HepG2 (cell line): ENCODE data around the gene MARCO. TPM values are rescaled to one million over a fixed set of nuclear protein-coding genes. Genes with fewer than 3 reads are reported as not detected.

Source experiments
- ATAC-seq: fragments of 200-7000 bp; cut with Tn5 transposase; 3 replicates; pipeline ENCODE4 v1.9.1; 2020; ENCODE audit warnings: mild to moderate bottlenecking, moderate library complexity
- BruUV-seq: library from RNA; stranded (reverse); fragments of 400-500 nt; replicated peaks from 2 replicates; lab custom pipeline; 2021; lab: Mats Ljungman, UMichigan
- CTCF ChIA-PET: fragments of 300-600 bp; formaldehyde crosslinking; extraction: SDS; loops from one replicate; lab custom pipeline; 2021; ENCODE audit warnings: low total read pairs, inconsistent platforms, low intra/inter-chr PET ratio; lab: Yijun Ruan, JAX
- POLR2A ChIA-PET: fragments of 350-600 bp; sonication (Branson Sonifier 250); formaldehyde crosslinking; loops from one replicate; lab custom pipeline; 2020; ENCODE audit warnings: antibody characterized with exemption, inconsistent platforms; lab: Yijun Ruan, JAX
- DNase-seq: peaks from one replicate; pipeline ENCODE4 v3.0.0-alpha.2; 2015; ENCODE audit warnings: low spot score
- FAIRE-seq: peaks from 3 replicates; lab custom pipeline; 2011; peaks lifted over from hg19 to GRCh38; lab: Jason Lieb, UNC
- H2AFZ ChIP-seq: one replicate; pipeline ENCODE4 v1.6.1; 2011; ENCODE audit warnings: low read length, inconsistent platforms
- H3K27ac ChIP-seq: fragments of 300-600 bp; 3 replicates; pipeline ENCODE4 v1.8.0; 2011; ENCODE audit warnings: mixed run types, mild to moderate bottlenecking, mixed read lengths, low read length, inconsistent platforms; ENCODE audit not compliant: insufficient read depth; ENCODE audit errors: extremely low read length
- H3K27me3 ChIP-seq, 2 experiments: fragments of 200-600 bp in 1 of 2; 2 replicates in 1 of 2; 3 replicates in 1 of 2; pipeline versions ENCODE4 v1.6.0 to v1.8.0; 2011; ENCODE audit warnings: low read length in 2 of 2, mild to moderate bottlenecking in 2 of 2, moderate library complexity in 2 of 2, inconsistent platforms in 1 of 2; ENCODE audit not compliant: insufficient read depth in 2 of 2, control insufficient read depth in 1 of 2
- H3K36me3 ChIP-seq, 2 experiments: fragments of 200-600 bp in 1 of 2; replicated peaks in 1 of 2; 2 replicates in 1 of 2; 3 replicates in 1 of 2; pipeline versions ENCODE4 v1.5.1 to v1.8.0; 2011; ENCODE audit warnings: low read length in 2 of 2, inconsistent platforms in 1 of 2; ENCODE audit not compliant: insufficient read depth in 2 of 2, control insufficient read depth in 1 of 2
- H3K4me1 ChIP-seq: 2 replicates; pipeline ENCODE4 v1.5.1; 2012; ENCODE audit warnings: low read length, inconsistent platforms; ENCODE audit not compliant: insufficient read depth
- H3K4me2 ChIP-seq: 2 replicates; pipeline ENCODE4 v1.6.0; 2011; ENCODE audit warnings: low read depth, low read length, inconsistent platforms
- H3K4me3 ChIP-seq, 3 experiments: fragments of 200-600 bp in 1 of 3; sonication (generic), shearing (Covaris generic) in 1 of 3; replicated peaks in 1 of 3; 2 replicates each; pipeline ENCODE4 v1.5.1; 2011 to 2016; ENCODE audit warnings: low read length in 3 of 3, inconsistent platforms in 2 of 3, low read depth in 2 of 3, mild to moderate bottlenecking in 2 of 3, control low read depth in 1 of 3, mixed read lengths in 1 of 3; ENCODE audit not compliant: insufficient read depth in 1 of 3
- H3K79me2 ChIP-seq: one replicate; pipeline ENCODE4 v1.6.1; 2011; ENCODE audit warnings: low read length, inconsistent platforms; ENCODE audit not compliant: insufficient read depth
- H3K9ac ChIP-seq: 2 replicates; pipeline ENCODE4 v1.6.0; 2011; ENCODE audit warnings: mild to moderate bottlenecking, low read depth, low read length, inconsistent platforms; ENCODE audit not compliant: insufficient read depth
- H3K9me3 ChIP-seq: 2 replicates; pipeline ENCODE4 v1.5.1; 2012; ENCODE audit warnings: mild to moderate bottlenecking, low read length
- H4K20me1 ChIP-seq: 2 replicates; pipeline ENCODE4 v1.6.0; 2011; ENCODE audit warnings: inconsistent platforms, mild to moderate bottlenecking, low read length, moderate library complexity; ENCODE audit not compliant: insufficient read depth
- EHMT2 ChIP-seq: fragments of 200-600 bp; sonication (generic); IDR thresholded peaks from 2 replicates; pipeline ENCODE4 v1.7.0; 2017; ENCODE audit warnings: antibody characterized with exemption, low read depth, low read length, borderline replicate concordance
- ELF3 ChIP-seq: IDR thresholded peaks from 2 replicates; pipeline ENCODE4 v1.6.1; 2016; ENCODE audit warnings: missing genetic modification reagents, missing compliant biosample characterization
- HDAC1 ChIP-seq: sonication (generic); formaldehyde crosslinking; IDR thresholded peaks from 2 replicates; pipeline ENCODE4 v1.5.1; 2020; ENCODE audit warnings: mild to moderate bottlenecking, missing genetic modification reagents
- KMT2A ChIP-seq: sonication (generic); formaldehyde crosslinking; IDR thresholded peaks from 2 replicates; pipeline ENCODE4 v1.4.0; 2020; ENCODE audit warnings: missing genetic modification reagents
- MAFF ChIP-seq: IDR thresholded peaks from 2 replicates; pipeline ENCODE4 v1.6.1; 2011; ENCODE audit warnings: low read depth, low read length, improper control_type of control experiment
- MTF1 ChIP-seq: sonication (generic); formaldehyde crosslinking; IDR thresholded peaks from 2 replicates; pipeline ENCODE4 v1.5.0; 2020; ENCODE audit warnings: missing genetic modification reagents
- SCMH1 ChIP-seq: sonication (generic); formaldehyde crosslinking; IDR thresholded peaks from 2 replicates; pipeline ENCODE4 v1.9.0; 2021; ENCODE audit warnings: missing genetic modification reagents, mild to moderate bottlenecking, borderline replicate concordance
- SP140L ChIP-seq: sonication (generic); formaldehyde crosslinking; IDR thresholded peaks from 2 replicates; pipeline ENCODE4 v1.4.0; 2020; ENCODE audit warnings: missing genetic modification reagents, borderline replicate concordance
- SSRP1 ChIP-seq: IDR thresholded peaks from 2 replicates; pipeline ENCODE4 v1.6.1; 2016; ENCODE audit warnings: control low read depth
- ZNF501 ChIP-seq: sonication (generic); formaldehyde crosslinking; IDR thresholded peaks from 2 replicates; pipeline ENCODE4 v1.5.1; 2020; ENCODE audit warnings: mild to moderate bottlenecking, moderate library complexity, missing genetic modification reagents
- ZNF615 ChIP-seq: sonication (generic); formaldehyde crosslinking; IDR thresholded peaks from 2 replicates; pipeline ENCODE4 v1.5.0; 2020; ENCODE audit warnings: mild to moderate bottlenecking, missing genetic modification reagents, borderline replicate concordance
- ZNF792 ChIP-seq: IDR thresholded peaks from 2 replicates; pipeline ENCODE4 v1.6.1; 2016
- WGBS: methylation state at CpG from one replicate; pipeline ENCODE4 v1.1.6; 2017; ENCODE audit warnings: low lambda C conversion rate; 5-methylcytosine and 5-hydroxymethylcytosine counted together
- in situ Hi-C: cut with HindIII; loops from 2 replicates; pipeline ENCODE4 v1.10.0; 2017; ENCODE audit warnings: low pct_unique_long_range_greater_than_20kb; ENCODE audit not compliant: extremely low pct_ligation_motif_present
- intact Hi-C: fragments of 100-400 bp; cut with micrococcal nuclease; formaldehyde crosslinking; loops from one replicate; pipeline ENCODE4 v1.10.0; 2022; ENCODE audit not compliant: unreplicated experiment
- polyA plus RNA-seq, 8 experiments: library from polyadenylated mRNA; depleted of rRNA in 3 of 8; stranded (reverse) in 7 of 8; unstranded in 1 of 8; fragments of >200 nt; fragmentation: Illumina TruSeq in 4 of 8; extraction: Trizol in 4 of 8; gene quantifications; 2 replicates each; pipeline versions ENCODE4 v1.2.1 to v1.2.3, GENCODE V29; 2011 to 2016; ENCODE audit warnings: low read depth in 4 of 8, missing spikeins in 1 of 8, mixed read lengths in 1 of 8; ENCODE audit not compliant: insufficient read depth in 1 of 8
- total RNA-seq, 5 experiments: library from RNA; depleted of rRNA; stranded (reverse); fragments of >200 nt; fragmentation: Illumina TruSeq; extraction: Trizol; gene quantifications; 2 replicates each; pipeline ENCODE4 v1.2.3, GENCODE V29; 2016; ENCODE audit warnings: low read depth in 1 of 5
- TF ChIP-seq, protein P1 (sequence below): sonication (generic); formaldehyde crosslinking; IDR thresholded peaks from 2 replicates; pipeline ENCODE4 v1.5.0; 2020; ENCODE audit warnings: mild to moderate bottlenecking, missing genetic modification reagents

MARCO gene
- total and polyA plus RNA-seq, 2 of the 13 experiments (the other 11 are each of a cell fraction or from before 2014, with no cell fraction given), result not detected

DNA sequence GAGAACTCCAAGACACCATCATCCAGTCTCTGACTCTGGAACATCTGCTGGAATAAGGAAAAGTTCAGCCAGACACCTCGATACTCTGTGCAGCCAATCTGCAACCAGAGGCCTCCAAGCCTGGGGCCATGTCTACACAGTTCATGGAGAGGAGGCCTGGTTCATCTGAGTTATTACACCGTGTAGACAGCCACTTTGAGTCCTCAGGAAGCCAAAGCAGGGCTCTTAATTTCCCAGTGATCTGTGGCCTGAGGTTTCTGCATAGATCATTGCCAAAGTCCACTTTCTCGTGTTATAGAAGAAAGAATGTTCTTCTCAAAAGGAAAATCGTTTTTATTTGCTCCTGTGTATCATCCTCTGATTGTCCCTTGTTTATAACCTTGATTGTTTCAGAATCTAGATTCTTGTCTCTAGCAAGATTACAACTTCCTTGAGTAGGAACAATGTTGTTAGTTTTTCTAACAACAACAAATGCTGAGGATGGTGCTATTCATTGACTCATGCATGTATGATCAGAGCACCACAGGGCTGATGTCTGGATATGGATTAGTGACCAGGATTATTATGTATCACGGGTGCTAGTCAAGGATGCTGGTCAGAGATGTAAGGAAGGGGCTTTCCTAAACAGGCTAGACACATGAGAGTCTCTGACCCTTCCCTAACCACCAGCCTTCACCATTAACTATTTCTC, 30.7 kb upstream of the MARCO start (continued):
- TF ChIP-seq, protein P1, sequence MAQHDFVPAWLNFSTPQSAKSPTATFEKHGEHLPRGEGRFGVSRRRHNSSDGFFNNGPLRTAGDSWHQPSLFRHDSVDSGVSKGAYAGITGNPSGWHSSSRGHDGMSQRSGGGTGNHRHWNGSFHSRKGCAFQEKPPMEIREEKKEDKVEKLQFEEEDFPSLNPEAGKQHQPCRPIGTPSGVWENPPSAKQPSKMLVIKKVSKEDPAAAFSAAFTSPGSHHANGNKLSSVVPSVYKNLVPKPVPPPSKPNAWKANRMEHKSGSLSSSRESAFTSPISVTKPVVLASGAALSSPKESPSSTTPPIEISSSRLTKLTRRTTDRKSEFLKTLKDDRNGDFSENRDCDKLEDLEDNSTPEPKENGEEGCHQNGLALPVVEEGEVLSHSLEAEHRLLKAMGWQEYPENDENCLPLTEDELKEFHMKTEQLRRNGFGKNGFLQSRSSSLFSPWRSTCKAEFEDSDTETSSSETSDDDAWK (CRISPR knock-in tag), result no peak
- no peak for TF ChIP-seq EHMT2

DNA sequence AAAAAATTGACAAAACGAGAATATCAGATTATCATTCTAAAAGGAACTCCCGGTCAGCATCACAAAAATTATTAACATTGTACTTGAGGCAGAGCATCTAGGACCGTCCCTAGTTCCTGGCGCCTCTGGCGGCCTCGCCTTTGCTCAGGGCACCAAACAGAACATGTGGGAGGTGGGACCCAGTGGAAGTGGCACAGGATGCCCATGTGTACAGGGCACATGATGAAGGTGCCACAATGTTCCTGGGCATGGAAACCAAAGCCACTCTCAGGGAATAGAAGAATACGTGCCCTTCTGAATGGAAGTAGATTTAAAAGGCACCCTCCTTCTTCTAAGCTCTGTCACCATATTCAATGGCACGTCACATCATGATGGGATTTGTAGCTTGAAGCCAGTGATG, 30.1 kb upstream of the MARCO start:
- no peaks in the 10 kb centered on the region for H3K4me1 ChIP-seq
- no TSS peak for BruUV-seq
- no peak overlapping the region for H3K9ac ChIP-seq
- no peak overlapping the region for H3K4me2 ChIP-seq
- H4K20me1 ChIP-seq, result no peaks in the 10 kb centered on the region
- 29% methylated on average over 8 of the region's 8 CpGs for WGBS
- peaks cover 2 to 4% of the 10 kb centered on the region in 2 experiments; a peak in 1 of 5 replicates for H3K27me3 ChIP-seq
- H3K27ac ChIP-seq, result no peak overlapping the region
- H3K9me3 ChIP-seq, result no peaks in the 10 kb centered on the region
- DNase-seq (no peak), ATAC-seq (no peak), FAIRE-seq (no peak)
- intact Hi-C loops, result no loop called here
- in situ Hi-C loops, result no loop called here
- H3K79me2 ChIP-seq, result no peaks in the 10 kb centered on the region
- H3K4me3 ChIP-seq, result no peak overlapping the region
- CTCF ChIA-PET, result no interaction called here
- POLR2A ChIA-PET, result no interaction called here
- H3K36me3 ChIP-seq, result no peaks in the 10 kb centered on the region
- H2AFZ ChIP-seq, result no peak overlapping the region
- no peak for TF ChIP-seq ELF3 (CRISPR knock-in tag)
- no peak for TF ChIP-seq ZNF501 (CRISPR knock-in tag)
- TF ChIP-seq KMT2A (CRISPR knock-in tag), result no peak
- no peak for TF ChIP-seq ZNF615 (CRISPR knock-in tag)
- no peak for TF ChIP-seq MTF1
- no peak for TF ChIP-seq ZNF792
- TF ChIP-seq HDAC1, result no peak
- no peak for TF ChIP-seq SP140L (CRISPR knock-in tag)
- no peak for TF ChIP-seq MAFF
- TF ChIP-seq SCMH1 (CRISPR knock-in tag), result no peak
- TF ChIP-seq SSRP1 (CRISPR knock-in tag), result no peak
